NT2/D1 (cell line): ENCODE results near the gene NIM1K.

ENCODE experiments used
- DNase-seq: peaks from one replicate; pipeline ENCODE4 v3.0.0-alpha.2; 2011; ENCODE audit warnings: low read depth, low spot score
- H3K27me3 ChIP-seq: 2 replicates; pipeline ENCODE4 v1.6.0; 2011; ENCODE audit warnings: mild to moderate bottlenecking; ENCODE audit not compliant: insufficient read length, insufficient read depth
- H3K36me3 ChIP-seq: 2 replicates; pipeline ENCODE4 v1.6.1; 2011; ENCODE audit warnings: mild to moderate bottlenecking, low read length, mixed read lengths; ENCODE audit not compliant: insufficient read depth, insufficient read length
- H3K4me1 ChIP-seq: 2 replicates; pipeline ENCODE4 v1.5.1; 2011; ENCODE audit not compliant: insufficient read depth, insufficient read length
- H3K4me3 ChIP-seq: 2 replicates; pipeline ENCODE4 v1.5.1; 2011; ENCODE audit warnings: low read depth; ENCODE audit not compliant: insufficient read length
- H3K9ac ChIP-seq: 2 replicates; pipeline ENCODE4 v1.6.0; 2011; ENCODE audit warnings: low read depth; ENCODE audit not compliant: insufficient read length
- H3K9me3 ChIP-seq: 2 replicates; pipeline ENCODE4 v1.5.1; 2011; ENCODE audit warnings: mild to moderate bottlenecking, low read length; ENCODE audit not compliant: insufficient read depth
- SUZ12 ChIP-seq: IDR thresholded peaks from 2 replicates; pipeline ENCODE4 v1.6.1; 2011; ENCODE audit not compliant: insufficient read length, insufficient read depth; ENCODE audit errors: extremely low read depth
- YY1 ChIP-seq: IDR thresholded peaks from 2 replicates; pipeline ENCODE4 v1.6.1; 2011; ENCODE audit not compliant: insufficient read length, insufficient read depth
- ZNF274 ChIP-seq: IDR thresholded peaks from 2 replicates; pipeline ENCODE4 v1.6.1; 2011; ENCODE audit warnings: mild to moderate bottlenecking, low read depth, low read length

The NIM1K gene

DNA sequence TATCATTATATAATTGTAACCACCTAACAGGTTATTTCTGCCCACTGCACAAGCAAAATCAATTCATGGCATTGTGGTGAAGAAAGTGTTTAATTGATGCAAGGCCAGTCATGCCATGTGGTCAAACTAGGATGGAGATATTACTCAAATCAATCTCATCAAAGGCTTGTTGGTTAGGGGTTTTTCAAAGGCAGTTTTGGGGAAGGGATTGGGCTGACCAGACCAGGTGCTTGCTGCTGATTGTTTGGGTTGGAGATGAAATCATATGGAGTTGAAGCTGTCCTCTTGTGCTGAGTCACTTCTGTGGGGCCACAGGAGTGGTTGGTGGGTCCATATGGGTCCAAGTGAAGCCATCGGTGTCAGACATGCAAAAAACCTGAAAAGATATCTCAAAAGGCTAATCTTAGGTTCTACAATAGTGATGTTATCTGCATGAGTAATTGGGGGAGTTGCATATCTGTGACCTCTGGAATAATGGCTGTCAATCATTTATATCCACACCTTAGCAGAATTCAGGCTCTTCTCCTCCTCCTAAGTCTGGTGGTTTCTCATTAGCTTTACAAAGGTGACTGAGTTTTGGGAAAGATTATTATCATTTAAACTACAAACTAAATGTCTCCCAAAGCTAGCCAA lies 76.3 kb downstream of the NIM1K start:
- H3K9me3 ChIP-seq = no peaks in the 10 kb centered on the region
- no peaks in the 10 kb centered on the region for H3K36me3 ChIP-seq
- no peak for DNase-seq
- TF ChIP-seq ZNF274 (no peak), SUZ12 (no peak), YY1 (no peak)
- no peaks in the 10 kb centered on the region for H3K4me1 ChIP-seq
- H3K27me3 ChIP-seq = no peaks in the 10 kb centered on the region
- no peak overlapping the region for H3K9ac ChIP-seq
- no peak overlapping the region for H3K4me3 ChIP-seq

DNA sequence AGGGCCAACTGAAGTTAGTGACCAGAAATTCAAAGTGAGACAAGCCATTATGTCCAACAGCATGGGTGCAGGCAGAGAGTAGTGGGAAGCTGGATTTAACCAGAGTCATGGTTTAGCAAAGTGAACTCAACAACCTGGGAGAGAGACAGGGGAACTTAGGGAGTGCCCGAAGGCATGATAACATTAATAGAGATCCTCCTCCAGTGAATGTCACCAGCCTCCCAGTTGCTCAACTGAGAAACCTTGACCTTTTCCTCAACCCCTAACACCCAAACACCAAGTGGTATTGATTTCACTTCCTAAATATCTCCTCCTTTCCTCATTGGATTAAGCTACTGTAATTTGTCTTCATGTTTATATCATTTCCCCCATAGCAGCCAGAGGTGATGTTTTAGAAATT lies 78.6 kb downstream of the NIM1K start:
- Histone ChIP-seq H3K4me1 (no peaks in the 10 kb centered on the region), H3K4me3 (no peak overlapping the region), H3K27me3 (no peaks in the 10 kb centered on the region), H3K9ac (no peak overlapping the region), H3K9me3 (no peaks in the 10 kb centered on the region), H3K36me3 (no peaks in the 10 kb centered on the region)
- no peak for TF ChIP-seq SUZ12
- no peak for DNase-seq

DNA sequence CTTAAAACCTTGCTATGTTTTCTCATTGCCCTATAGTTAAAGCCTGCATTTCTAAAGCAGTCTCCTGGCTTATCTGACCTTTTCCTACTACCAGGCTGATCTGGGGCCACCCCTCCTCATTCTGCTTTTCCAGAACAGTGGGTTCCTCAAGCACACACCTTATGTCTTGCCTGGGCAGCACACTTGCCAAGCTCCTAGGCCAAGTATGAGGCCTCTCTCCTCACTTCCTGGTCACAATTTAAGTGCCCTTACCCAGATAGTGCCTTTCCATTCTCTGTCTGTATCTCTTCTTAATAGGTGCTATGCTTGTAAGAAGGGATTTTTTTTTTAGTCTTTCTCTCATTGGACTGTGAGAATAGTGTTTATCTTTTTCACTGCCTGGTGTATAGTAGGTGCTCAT lies 81.5 kb downstream of the NIM1K start:
- TF ChIP-seq SUZ12 = no peak
- no peak for TF ChIP-seq ZNF274
- no peak for TF ChIP-seq YY1
- no peaks in the 10 kb centered on the region for H3K4me1 ChIP-seq
- H3K27me3 ChIP-seq = no peaks in the 10 kb centered on the region
- no peak overlapping the region for H3K4me3 ChIP-seq
- H3K36me3 ChIP-seq = no peaks in the 10 kb centered on the region
- no peak for DNase-seq
- no peak overlapping the region for H3K9ac ChIP-seq
- no peaks in the 10 kb centered on the region for H3K9me3 ChIP-seq

DNA sequence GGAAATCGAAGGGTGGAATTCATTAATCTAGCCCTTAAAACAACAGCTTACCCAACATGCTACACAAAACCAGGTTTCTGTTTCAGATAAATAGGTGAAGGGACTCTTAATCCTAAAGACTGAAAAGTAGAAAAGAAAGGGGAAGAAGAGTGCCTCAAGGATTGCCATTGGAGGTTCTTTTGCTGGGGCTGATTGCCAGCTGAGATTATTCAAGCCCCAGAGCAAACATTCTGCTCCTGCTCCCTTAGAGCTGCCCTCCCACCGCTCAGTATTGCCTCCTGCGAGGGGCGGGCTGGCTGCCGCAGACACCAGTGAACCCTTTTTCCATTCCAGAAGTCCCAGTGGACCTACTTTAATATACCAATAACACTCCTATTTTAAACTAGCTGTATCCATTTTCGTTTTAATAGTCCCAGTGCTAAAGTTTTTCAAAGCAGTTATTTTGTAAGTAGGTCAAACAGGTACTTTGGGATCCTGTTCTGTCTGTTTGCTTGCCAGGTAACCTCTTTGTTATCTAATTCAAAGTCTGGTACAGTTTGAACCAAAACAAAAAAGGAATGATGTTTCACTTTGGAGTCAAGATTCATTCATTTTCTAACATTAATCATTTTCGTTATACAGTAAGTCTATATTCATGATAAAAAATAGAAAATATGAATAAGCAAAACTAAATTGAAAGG lies 82.5 kb downstream of the NIM1K start:
- no peaks in the 10 kb centered on the region for H3K36me3 ChIP-seq
- TF ChIP-seq ZNF274 (no peak), SUZ12 (no peak), YY1 (no peak)
- no peaks in the 10 kb centered on the region for H3K27me3 ChIP-seq
- no peak overlapping the region for H3K9ac ChIP-seq
- H3K4me1 ChIP-seq = no peaks in the 10 kb centered on the region
- no peaks in the 10 kb centered on the region for H3K9me3 ChIP-seq
- no peak for DNase-seq
- H3K4me3 ChIP-seq = no peak overlapping the region

DNA sequence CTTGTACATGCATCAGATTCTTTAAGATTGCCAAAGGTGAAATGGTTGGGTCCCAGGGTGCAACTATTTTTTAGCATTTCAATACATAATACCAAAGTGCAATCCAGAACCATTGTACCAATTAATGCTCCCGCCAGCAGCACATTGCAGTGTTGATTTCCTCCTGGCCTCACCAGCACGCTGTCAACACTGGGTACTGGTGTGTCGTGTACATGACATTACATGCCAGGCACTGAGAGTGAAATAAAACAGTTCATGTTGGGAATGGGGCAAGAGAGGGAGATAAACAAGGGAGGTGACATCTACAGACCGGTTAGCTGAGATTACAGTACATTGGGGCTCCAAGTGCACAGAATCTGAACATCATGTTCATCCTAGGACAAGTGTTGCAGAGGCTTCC lies 83.4 kb downstream of the NIM1K start:
- no peak overlapping the region for H3K4me3 ChIP-seq
- H3K9me3 ChIP-seq = no peaks in the 10 kb centered on the region
- H3K27me3 ChIP-seq = no peaks in the 10 kb centered on the region
- no peaks in the 10 kb centered on the region for H3K4me1 ChIP-seq
- no peak for DNase-seq
- no peak for TF ChIP-seq ZNF274
- TF ChIP-seq SUZ12 = no peak
- TF ChIP-seq YY1 = no peak
- no peaks in the 10 kb centered on the region for H3K36me3 ChIP-seq
- H3K9ac ChIP-seq = no peak overlapping the region

DNA sequence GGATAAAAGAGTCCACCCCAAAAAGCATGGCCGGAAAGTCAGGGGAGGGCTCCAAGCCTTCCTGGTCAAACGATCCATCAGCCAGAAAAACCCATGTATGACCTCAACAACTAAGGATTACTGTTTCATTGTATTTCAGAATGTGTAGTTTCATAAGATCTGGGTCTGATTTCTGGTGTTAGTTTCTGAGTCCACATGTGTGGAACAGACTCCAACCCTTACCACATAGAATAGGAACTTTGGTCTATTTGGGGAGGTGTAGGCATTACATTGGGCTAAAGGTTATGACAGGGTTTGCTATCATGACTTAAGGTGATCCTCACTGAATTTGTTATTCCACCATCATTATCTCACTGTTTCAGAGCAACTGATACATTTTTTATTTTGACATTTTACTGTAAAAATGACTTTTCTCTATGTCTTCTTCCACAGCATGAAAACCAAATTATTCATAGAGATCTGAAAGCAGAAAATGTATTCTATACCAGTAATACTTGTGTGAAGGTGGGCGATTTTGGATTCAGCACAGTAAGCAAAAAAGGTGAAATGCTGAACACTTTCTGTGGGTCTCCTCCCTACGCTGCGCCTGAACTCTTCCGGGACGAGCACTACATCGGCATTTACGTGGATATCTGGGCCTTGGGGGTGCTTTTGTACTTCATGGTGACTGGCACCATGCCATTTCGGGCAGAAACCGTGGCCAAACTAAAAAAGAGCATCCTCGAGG lies 87.7 kb downstream of the NIM1K start:
- TF ChIP-seq ZNF274 (no peak), SUZ12 (no peak), YY1 (no peak)
- Histone ChIP-seq H3K9ac (no peak overlapping the region), H3K9me3 (no peaks in the 10 kb centered on the region), H3K4me1 (no peaks in the 10 kb centered on the region), H3K27me3 (no peaks in the 10 kb centered on the region), H3K36me3 (no peaks in the 10 kb centered on the region), H3K4me3 (no peak overlapping the region)
- no peak for DNase-seq

DNA sequence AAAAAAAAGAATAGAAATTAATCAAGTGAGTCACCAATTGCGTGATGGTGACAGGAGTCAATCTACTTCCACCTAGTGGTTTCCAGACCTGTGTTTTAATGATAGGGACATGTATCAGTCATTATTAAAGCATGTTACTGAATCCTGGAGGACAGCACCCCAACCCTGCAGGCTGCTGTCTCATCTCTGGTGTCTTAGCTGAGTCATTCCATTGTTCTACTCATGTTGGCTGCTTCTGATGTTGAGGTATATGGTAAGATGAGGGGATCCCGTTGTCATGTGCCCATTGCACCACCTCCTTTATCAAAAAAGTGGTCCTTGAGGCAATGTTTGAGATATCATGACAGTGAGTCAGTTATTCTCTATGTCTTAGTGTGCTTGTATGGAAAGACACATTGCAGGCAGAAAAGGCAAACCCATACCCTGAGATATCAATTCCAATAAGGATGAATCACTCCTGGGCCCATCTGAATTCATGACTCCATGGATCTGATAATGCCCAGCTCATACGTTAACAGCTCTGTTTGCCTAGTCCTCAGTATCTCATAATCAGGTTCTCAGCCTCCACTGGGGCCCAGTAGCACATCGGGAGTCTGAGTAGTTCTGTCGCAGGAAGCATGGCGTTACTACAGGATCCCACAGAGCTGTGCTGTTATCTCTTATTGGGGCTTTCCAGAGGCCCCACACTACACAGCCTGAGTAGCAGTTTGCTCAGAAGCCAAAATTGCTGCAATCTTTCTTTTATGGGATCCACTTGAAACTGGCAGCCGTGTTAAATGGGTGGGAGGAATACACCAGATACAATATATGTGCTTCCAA lies 90.0 kb downstream of the NIM1K start:
- TF ChIP-seq ZNF274 = no peak
- no peak for TF ChIP-seq YY1
- no peak for TF ChIP-seq SUZ12
- DNase-seq = no peak
- H3K4me3 ChIP-seq = no peak overlapping the region
- H3K36me3 ChIP-seq = no peaks in the 10 kb centered on the region
- no peak overlapping the region for H3K9ac ChIP-seq
- H3K27me3 ChIP-seq = no peaks in the 10 kb centered on the region
- no peaks in the 10 kb centered on the region for H3K9me3 ChIP-seq
- no peaks in the 10 kb centered on the region for H3K4me1 ChIP-seq
